ENCODE data around the gene NFS1.
A peak's percentile ranks its signal among the peaks of the same experiment; 100 is the strongest.

NFS1 gene

GRCh38 chr20:35620818-35621559 lies 78.2 kb downstream of the NFS1 start:
- DNase-seq (ENCODE audit: insufficient read length, low spot score) (no peak), FAIRE-seq (no peak)
- TF ChIP-seq, protein P1, sequence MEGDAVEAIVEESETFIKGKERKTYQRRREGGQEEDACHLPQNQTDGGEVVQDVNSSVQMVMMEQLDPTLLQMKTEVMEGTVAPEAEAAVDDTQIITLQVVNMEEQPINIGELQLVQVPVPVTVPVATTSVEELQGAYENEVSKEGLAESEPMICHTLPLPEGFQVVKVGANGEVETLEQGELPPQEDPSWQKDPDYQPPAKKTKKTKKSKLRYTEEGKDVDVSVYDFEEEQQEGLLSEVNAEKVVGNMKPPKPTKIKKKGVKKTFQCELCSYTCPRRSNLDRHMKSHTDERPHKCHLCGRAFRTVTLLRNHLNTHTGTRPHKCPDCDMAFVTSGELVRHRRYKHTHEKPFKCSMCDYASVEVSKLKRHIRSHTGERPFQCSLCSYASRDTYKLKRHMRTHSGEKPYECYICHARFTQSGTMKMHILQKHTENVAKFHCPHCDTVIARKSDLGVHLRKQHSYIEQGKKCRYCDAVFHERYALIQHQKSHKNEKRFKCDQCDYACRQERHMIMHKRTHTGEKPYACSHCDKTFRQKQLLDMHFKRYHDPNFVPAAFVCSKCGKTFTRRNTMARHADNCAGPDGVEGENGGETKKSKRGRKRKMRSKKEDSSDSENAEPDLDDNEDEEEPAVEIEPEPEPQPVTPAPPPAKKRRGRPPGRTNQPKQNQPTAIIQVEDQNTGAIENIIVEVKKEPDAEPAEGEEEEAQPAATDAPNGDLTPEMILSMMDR (IDR thresholded peaks at IDR 0.05; ENCODE audit: insufficient read depth, missing control alignments), result no peak

DNA sequence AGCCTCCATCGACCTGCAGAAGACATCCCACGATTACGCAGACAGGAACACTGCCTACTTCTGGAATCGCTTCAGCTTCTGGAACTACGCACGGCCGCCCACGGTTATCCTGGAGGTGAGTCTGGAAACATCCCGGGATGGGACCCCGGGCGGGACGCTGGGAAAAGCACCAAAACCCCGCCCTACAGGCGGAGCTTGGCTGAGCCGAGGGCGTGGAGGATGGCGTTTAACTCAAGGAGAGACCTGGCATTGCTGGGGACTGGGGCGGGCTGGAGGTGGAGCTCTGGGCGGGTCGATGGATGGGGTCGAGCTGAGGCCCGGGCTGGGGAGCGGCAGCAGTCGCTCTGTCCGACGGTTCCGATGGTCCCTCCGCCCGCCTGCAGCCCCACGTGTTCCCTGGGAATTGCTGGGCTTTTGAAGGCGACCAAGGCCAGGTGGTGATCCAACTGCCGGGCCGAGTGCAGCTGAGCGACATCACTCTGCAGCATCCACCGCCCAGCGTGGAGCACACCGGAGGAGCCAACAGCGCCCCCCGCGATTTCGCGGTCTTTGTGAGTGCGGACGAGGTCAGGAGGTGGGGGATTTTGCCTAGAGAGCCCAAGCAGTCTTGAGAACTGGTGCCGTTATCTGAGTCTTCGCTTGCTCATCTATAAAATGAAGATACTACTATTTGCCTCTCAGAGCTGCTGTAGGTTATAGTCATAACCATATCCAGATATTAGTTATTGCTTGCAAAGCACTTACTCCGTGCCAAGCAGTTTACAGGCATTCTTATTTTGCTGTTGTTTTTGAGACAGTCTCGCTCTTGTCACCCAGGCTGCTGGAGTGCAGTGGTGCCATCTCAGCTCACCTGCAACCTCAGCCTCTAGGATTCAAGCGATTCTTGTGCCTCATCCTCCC lies 79.7 kb downstream of the NFS1 start:
- TF ChIP-seq, protein P1 (IDR thresholded peaks at IDR 0.05; ENCODE audit: insufficient read depth, missing control alignments), result peak; percentile 59
- DNase-seq (ENCODE audit: insufficient read length, low spot score), result peak; percentile 84
- FAIRE-seq, result no peak

DNA sequence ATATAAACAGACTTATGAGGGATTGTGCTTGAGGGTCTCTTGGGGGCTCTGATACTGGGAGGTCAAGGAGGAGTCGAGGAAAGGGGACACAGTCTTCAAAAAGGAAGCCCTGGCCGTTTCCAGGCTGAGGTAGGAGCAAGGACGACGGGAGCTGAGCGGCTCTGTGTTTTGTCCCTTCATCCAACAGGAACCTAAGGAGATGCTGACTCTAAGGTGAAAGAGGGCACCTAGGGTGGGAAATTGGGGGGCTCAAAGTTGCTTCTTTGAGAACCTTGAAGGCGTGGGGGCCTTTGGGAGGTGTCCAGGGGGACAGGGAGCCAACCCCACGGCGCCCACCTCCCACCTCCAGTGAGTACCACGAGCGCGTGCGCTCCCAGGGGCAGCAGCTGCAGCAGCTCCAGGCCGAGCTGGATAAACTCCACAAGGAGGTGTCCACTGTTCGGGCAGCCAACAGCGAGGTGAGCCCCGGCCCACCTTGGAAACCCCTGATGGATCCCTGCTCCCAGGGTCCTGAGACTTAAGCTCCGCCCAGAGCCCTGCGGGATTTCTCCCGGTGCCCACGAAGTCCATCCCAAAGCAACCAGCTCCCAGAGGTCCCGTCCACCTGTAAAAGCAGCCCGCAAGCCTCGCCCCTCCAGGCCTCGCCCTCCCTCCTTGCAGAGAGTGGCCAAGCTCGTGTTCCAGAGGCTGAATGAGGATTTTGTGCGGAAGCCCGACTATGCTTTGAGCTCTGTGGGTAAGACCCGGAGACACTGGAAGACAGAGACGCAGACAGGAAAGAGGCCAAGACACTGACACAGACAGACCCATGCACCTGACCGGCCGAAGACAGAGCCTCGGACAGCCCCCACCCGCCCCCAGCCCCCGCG lies 80.7 kb downstream of the NFS1 start:
- FAIRE-seq (no peak), DNase-seq (ENCODE audit: insufficient read length, low spot score) (no peak)
- TF ChIP-seq, protein P1 (IDR thresholded peaks at IDR 0.05; ENCODE audit: insufficient read depth, missing control alignments), result no peak

All from D721Med (cell line).